HG03571 (cell line): Measurements from ENCODE around the gene HACD2.

ENCODE experiments used
- ATAC-seq: cut with Tn5 transposase; IDR thresholded peaks from one replicate; pipeline ENCODE4 v1.9.1; 2021; ENCODE audit not compliant: unreplicated experiment

HACD2 gene

GRCh38 chr3:123571973-123572365 lies 12.9 kb downstream of the HACD2 start:
- no peak for ATAC-seq

GRCh38 chr3:123571264-123571972 lies 13.4 kb downstream of the HACD2 start:
- ATAC-seq: no peak

GRCh38 chr3:123568875-123569274 lies 16.0 kb downstream of the HACD2 start:
- no peak for ATAC-seq

GRCh38 chr3:123568034-123568433 lies 16.8 kb downstream of the HACD2 start:
- ATAC-seq: no peak

DNA sequence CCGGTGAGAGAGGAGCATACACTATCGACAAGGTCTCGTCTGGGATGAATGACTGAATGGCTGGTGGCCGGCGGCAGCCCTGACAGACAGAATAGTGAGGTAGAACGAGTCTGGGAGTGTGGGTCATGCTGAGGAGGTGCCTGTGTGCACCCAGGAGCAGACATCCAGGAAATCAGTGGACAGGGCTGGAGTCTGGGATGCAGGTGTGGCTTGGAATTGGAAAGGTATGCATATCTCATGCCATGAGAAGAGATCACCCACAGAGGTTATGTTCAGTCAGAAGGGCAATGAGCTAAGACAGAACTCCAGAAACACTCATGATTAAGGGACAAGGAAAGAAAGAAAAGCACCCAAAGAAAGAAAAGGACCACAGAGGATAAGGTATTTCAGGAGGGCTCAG lies 20.8 kb downstream of the HACD2 start:
- no peak for ATAC-seq

- ATAC-seq: no peak
Measured at GRCh38 chr3:123562547-123562946, 22.3 kb downstream of the HACD2 start.

GRCh38 chr3:123561188-123561587 lies 23.7 kb downstream of the HACD2 start:
- ATAC-seq: no peak

- ATAC-seq: no peak
Measured at GRCh38 chr3:123559040-123559861, 25.6 kb downstream of the HACD2 start.

GRCh38 chr3:123553536-123553935 lies 31.3 kb downstream of the HACD2 start:
- no peak for ATAC-seq

DNA sequence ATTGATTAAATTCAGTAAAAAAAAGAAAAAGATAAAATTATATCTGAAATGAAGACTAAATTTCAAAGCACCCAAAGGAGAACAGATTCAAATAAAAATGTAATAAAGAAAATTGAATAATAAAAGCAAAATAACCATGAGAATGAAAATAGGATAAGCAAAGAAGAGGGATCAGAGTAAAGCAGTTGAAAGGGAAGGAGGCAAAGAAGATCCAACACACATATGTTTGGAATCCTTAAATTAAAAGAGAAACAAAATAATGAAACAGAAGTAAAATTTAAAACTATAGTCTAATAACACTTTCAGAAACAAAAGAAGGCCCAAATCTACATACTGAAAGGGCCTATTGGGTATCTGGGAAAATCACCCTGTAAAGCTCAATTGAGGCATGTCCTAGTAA lies 32.1 kb downstream of the HACD2 start:
- ATAC-seq: no peak

GRCh38 chr3:123552095-123552714 lies 32.6 kb downstream of the HACD2 start:
- no peak for ATAC-seq

GRCh38 chr3:123547881-123548519 lies 36.9 kb downstream of the HACD2 start:
- ATAC-seq: no peak

DNA sequence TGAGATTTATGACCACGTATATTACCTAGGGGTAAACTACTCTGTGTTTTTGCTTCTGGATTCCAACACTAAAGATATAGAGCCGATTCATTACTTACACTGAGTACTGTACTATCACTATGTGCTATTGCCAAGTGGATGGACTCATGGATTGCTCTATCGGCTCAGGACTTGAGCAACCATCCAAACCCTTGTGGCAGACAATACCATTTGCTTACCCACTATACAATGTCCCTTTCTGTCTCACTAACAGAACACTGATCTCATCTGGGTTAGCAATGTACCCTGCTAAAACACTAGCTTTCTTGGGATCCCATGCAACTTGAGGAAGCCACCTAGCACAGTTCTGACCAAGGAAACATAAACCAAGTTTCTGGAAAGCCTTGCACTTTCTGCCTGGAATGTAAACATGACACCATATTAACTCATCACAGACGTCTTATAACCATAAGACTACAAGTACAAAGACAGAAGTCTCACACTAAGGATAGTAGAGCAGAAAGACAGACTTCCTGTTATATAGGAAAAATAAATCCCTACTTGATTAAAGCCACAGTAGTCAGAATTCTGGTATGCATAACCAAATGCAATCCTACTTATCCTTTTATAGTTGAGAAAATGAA lies 38.6 kb downstream of the HACD2 start:
- ATAC-seq: no peak

- no peak for ATAC-seq
Measured at GRCh38 chr3:123543950-123544349, 40.9 kb downstream of the HACD2 start.

- no peak for ATAC-seq
Measured at GRCh38 chr3:123540285-123540684, 44.6 kb downstream of the HACD2 start.

DNA sequence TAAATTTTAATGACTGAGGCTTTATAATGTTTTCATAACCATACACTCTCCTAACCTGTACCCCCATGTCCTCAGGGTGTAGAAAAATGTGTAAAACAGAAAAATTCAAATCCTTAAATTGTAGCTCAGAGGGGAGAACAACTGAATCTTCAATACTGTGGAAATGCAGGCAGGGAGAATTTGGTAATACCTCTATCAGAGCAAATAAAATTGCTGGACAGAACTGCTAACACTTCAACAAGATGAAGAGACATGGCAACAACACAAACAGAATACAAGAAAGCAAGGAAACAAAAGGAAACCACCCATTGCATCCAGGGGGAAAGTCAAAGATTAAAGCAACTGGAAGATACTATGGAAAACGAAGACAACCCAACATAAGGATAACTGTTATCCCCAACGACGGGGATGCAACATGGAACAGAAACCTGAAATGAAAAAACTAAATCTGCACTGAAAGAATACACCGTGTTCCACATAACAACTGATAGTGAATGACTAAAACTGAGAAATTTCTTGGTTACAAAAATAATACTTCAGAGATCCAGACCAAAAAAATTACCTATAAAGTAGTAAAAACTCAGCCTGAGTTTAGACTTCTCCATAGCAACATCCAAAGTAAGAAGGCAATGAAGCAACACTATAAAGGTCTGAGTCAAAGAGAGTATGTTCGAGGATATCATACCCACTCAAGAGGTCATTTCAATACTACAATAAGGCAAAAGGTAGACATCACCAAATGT lies 48.5 kb downstream of the HACD2 start:
- peak; percentile 76 for ATAC-seq

DNA sequence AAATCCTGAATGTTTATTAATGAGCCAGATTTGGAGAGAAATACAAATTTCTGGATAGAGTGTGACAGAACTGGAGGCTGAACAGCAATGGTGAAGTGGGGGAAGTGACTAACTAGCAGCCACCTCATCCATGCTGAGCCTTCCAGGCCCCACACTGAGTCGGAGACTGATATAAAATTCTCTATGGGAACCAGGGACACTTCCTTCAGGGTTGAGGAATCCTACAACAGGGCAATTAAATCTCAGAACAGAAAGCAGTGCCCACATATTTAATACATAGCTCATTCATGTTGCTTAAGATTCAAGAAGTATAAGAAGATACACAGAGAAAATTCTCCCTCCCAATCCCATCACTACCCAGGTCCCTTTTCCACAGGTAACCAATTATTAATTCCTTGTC lies 49.3 kb downstream of the HACD2 start:
- ATAC-seq: no peak

GRCh38 chr3:123534264-123534663 lies 50.6 kb downstream of the HACD2 start:
- no peak for ATAC-seq

- ATAC-seq: no peak
Measured at GRCh38 chr3:123533554-123534159, 51.2 kb downstream of the HACD2 start.

GRCh38 chr3:123528130-123528529 lies 56.7 kb downstream of the HACD2 start:
- ATAC-seq: no peak
